Measurements from ENCODE around the gene ANKRD2.

Gene ANKRD2

DNA sequence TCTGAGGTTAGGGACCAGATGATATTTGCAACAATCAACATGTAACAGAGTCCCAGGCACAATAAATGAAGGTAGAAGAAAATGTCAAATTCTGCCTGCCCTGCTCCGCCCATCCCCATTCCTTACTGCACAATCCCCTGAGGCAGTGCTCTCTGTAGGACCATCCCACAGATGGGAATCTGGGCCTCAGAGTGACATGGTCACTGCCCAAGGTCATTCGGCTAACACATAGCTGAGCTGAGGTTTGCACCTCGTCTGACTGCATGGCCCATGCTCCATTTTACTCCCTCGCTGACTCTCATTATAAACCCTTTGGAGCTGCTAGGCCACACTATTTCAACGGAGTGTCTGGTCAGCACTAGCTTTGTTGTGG lies 12.8 kb downstream of the ANKRD2 start:
- Histone ChIP-seq H3K27me3 (replicated peaks in 2 of 5; ENCODE audit: control insufficient read depth in 4 of 5, insufficient read depth in 5 of 5, low read length in 4 of 5) (no peaks in the 10 kb centered on the region), H3K4me1 (ENCODE audit: control extremely low read depth in 1 of 4, control insufficient read depth in 4 of 4, insufficient read depth in 4 of 4, low read length in 3 of 4) (no peaks in the 10 kb centered on the region), H3K27ac (ENCODE audit: insufficient read depth in 1 of 2, low read depth in 1 of 2, low read length in 2 of 2, poor library complexity in 1 of 2, severe bottlenecking in 2 of 2) (no peak overlapping the region), H3K36me3 (ENCODE audit: control insufficient read depth in 4 of 4, insufficient read depth in 4 of 4, low read length in 3 of 4) (no peaks in the 10 kb centered on the region), H3K9me3 (ENCODE audit: control extremely low read depth in 1 of 5, control insufficient read depth in 4 of 5, insufficient read depth in 2 of 5, low read depth in 1 of 5, low read length in 4 of 5) (no peaks in the 10 kb centered on the region), H3K4me3 (ENCODE audit: control insufficient read depth in 1 of 7, extremely low read depth in 1 of 7, insufficient read depth in 4 of 7, low read depth in 2 of 7, low read length in 6 of 7) (no peak overlapping the region)
- 98% methylated on average over 5 of the region's 5 CpGs for WGBS (ENCODE audit: insufficient coverage)
- no peak for DNase-seq
- POLR2A ChIA-PET = no interaction called here
- CTCF ChIA-PET = interaction anchor here (1.2 to 2.1 kb wide), 4 partner anchors 11 to 64 kb away, joined by 3 to 5 read pairs (median 4); partner anchors contain the start of gene ANKRD2

DNA sequence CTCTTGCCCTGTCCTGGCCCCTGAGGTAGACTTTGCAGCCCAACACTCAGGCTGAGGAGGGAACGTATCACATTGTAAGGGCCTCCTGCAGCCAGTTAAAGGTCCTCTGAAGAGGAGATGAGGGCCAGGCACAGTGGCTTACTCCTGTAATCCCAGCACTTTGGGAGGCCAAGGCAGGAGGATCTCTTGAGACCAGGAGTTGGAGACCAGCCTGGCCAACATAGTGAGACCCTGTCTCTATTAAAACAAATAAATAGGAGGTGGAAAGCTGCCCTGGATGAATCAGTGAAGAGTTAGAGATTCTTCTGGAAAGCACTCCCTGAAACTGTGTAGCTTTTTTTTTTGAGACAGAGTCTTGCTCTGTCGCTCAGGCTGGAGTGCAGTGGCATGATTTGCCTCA lies 14.6 kb downstream of the ANKRD2 start:
- 67% methylated on average over 2 of the region's 2 CpGs for WGBS (ENCODE audit: insufficient coverage)
- H3K27me3 ChIP-seq (replicated peaks in 2 of 5; ENCODE audit: control insufficient read depth in 4 of 5, insufficient read depth in 5 of 5, low read length in 4 of 5) = no peaks in the 10 kb centered on the region
- no peak overlapping the region for H3K4me3 ChIP-seq (ENCODE audit: control insufficient read depth in 1 of 7, extremely low read depth in 1 of 7, insufficient read depth in 4 of 7, low read depth in 2 of 7, low read length in 6 of 7)
- ChIA-PET CTCF (interaction anchor here (1.4 kb wide), 1 partner anchor 91 kb away, joined by 3 read pairs; no protein-coding TSS in a partner anchor), POLR2A (no interaction called here)
- H3K27ac ChIP-seq (ENCODE audit: insufficient read depth in 1 of 2, low read depth in 1 of 2, low read length in 2 of 2, poor library complexity in 1 of 2, severe bottlenecking in 2 of 2) = no peak overlapping the region
- DNase-seq = no peak
- no peaks in the 10 kb centered on the region for H3K36me3 ChIP-seq (ENCODE audit: control insufficient read depth in 4 of 4, insufficient read depth in 4 of 4, low read length in 3 of 4)
- peaks cover 0 to 4% (median 0%) of the 10 kb centered on the region in 4 experiments for H3K4me1 ChIP-seq (ENCODE audit: control extremely low read depth in 1 of 4, control insufficient read depth in 4 of 4, insufficient read depth in 4 of 4, low read length in 3 of 4)
- no peaks in the 10 kb centered on the region for H3K9me3 ChIP-seq (ENCODE audit: control extremely low read depth in 1 of 5, control insufficient read depth in 4 of 5, insufficient read depth in 2 of 5, low read depth in 1 of 5, low read length in 4 of 5)

DNA sequence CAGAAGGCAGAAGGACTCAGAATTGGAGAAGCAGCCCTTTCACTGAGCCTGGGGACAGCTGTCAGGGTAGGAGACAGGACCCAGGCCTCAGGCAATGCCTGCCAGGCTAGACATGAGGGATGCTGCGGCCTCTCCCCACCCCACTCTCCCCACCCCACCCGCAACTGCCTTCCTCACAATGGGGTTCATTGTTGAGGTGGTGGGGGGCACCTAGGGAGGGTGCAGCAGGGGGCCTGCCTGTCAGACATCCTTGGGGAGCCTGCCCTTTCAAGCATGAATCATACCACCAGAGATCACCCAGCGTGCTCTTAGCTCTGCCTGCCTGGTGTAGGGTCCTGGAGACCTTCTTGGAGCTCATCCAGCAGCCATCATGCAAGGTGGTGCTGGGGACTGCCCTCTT lies 16.9 kb downstream of the ANKRD2 start, which contains the start of gene C10orf62:
Gene C10orf62, plus strand, starts transcription at position 243 of the 400 bp plus-strand sequence. CDS start 177 bp downstream, outside the sequence.
- H3K27ac ChIP-seq (ENCODE audit: insufficient read depth in 1 of 2, low read depth in 1 of 2, low read length in 2 of 2, poor library complexity in 1 of 2, severe bottlenecking in 2 of 2) = no peak within 1 kb of the TSS
- H3K4me1 ChIP-seq (ENCODE audit: control extremely low read depth in 1 of 4, control insufficient read depth in 4 of 4, insufficient read depth in 4 of 4, low read length in 3 of 4) = peaks cover 0 to 4% (median 0%) of the 10 kb centered on the region in 4 experiments
- H3K27me3 ChIP-seq (replicated peaks in 2 of 5; ENCODE audit: control insufficient read depth in 4 of 5, insufficient read depth in 5 of 5, low read length in 4 of 5) = no peaks in the 10 kb centered on the region
- WGBS (ENCODE audit: insufficient coverage) = 40% methylated on average over 1 of the region's 3 CpGs
- H3K9me3 ChIP-seq (ENCODE audit: control extremely low read depth in 1 of 5, control insufficient read depth in 4 of 5, insufficient read depth in 2 of 5, low read depth in 1 of 5, low read length in 4 of 5) = no peaks in the 10 kb centered on the region
- no peak within 1 kb of the TSS for H3K4me3 ChIP-seq (ENCODE audit: control insufficient read depth in 1 of 7, extremely low read depth in 1 of 7, insufficient read depth in 4 of 7, low read depth in 2 of 7, low read length in 6 of 7)
- CTCF ChIA-PET = interaction anchor here (0.9 to 2.3 kb wide), 2 partner anchors 9 to 18 kb away, joined by 3 to 5 read pairs; no protein-coding TSS in a partner anchor
- H3K36me3 ChIP-seq (ENCODE audit: control insufficient read depth in 4 of 4, insufficient read depth in 4 of 4, low read length in 3 of 4) = no peaks in the 10 kb centered on the region
- DNase-seq = no peak
- POLR2A ChIA-PET = no interaction called here

DNA sequence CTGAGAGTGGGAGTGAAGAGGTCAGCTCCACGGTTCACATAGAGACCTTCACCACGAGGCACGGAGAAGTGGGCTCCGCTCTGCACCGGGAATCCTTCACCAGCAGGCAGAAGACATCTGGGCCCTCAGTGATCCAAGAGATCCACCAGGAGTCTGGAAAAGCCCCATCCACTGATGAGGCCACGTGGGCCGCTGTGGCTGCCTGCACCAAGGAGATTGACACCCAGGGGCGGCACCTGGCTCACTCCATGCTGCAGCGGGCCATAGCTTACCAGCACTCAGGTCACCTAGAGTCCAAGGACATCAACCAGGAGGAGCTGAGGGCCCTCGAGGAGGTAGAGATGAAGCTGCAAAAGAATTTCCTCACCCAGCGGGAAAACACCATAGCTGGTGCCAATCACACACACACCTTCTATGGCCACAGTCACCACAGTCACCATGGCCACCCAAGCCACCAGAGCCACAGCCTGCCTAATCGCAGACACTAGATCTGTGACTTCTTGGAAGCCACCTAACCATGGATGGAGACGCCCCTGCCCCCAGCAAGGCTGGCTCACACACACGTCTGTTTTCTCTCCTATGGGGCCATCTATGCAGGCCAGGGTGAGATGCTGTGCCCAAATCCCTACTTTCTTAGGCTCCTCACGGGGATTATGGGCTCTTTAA lies 17.6 kb downstream of the ANKRD2 start:
- Histone ChIP-seq H3K27ac (ENCODE audit: insufficient read depth in 1 of 2, low read depth in 1 of 2, low read length in 2 of 2, poor library complexity in 1 of 2, severe bottlenecking in 2 of 2) (no peak overlapping the region), H3K36me3 (ENCODE audit: control insufficient read depth in 4 of 4, insufficient read depth in 4 of 4, low read length in 3 of 4) (no peaks in the 10 kb centered on the region), H3K27me3 (replicated peaks in 2 of 5; ENCODE audit: control insufficient read depth in 4 of 5, insufficient read depth in 5 of 5, low read length in 4 of 5) (no peaks in the 10 kb centered on the region), H3K4me3 (ENCODE audit: control insufficient read depth in 1 of 7, extremely low read depth in 1 of 7, insufficient read depth in 4 of 7, low read depth in 2 of 7, low read length in 6 of 7) (no peak overlapping the region), H3K9me3 (ENCODE audit: control extremely low read depth in 1 of 5, control insufficient read depth in 4 of 5, insufficient read depth in 2 of 5, low read depth in 1 of 5, low read length in 4 of 5) (no peaks in the 10 kb centered on the region), H3K4me1 (ENCODE audit: control extremely low read depth in 1 of 4, control insufficient read depth in 4 of 4, insufficient read depth in 4 of 4, low read length in 3 of 4) (peaks cover 0 to 4% (median 0%) of the 10 kb centered on the region in 4 experiments)
- ChIA-PET CTCF (interaction anchor here (0.9 to 2.3 kb wide), 2 partner anchors 10 to 19 kb away, joined by 3 to 5 read pairs; no protein-coding TSS in a partner anchor), POLR2A (no interaction called here)
- no peak for DNase-seq
- 94% methylated on average over 9 of the region's 15 CpGs for whole genome bisulfite sequencing (ENCODE audit: insufficient coverage)

DNA sequence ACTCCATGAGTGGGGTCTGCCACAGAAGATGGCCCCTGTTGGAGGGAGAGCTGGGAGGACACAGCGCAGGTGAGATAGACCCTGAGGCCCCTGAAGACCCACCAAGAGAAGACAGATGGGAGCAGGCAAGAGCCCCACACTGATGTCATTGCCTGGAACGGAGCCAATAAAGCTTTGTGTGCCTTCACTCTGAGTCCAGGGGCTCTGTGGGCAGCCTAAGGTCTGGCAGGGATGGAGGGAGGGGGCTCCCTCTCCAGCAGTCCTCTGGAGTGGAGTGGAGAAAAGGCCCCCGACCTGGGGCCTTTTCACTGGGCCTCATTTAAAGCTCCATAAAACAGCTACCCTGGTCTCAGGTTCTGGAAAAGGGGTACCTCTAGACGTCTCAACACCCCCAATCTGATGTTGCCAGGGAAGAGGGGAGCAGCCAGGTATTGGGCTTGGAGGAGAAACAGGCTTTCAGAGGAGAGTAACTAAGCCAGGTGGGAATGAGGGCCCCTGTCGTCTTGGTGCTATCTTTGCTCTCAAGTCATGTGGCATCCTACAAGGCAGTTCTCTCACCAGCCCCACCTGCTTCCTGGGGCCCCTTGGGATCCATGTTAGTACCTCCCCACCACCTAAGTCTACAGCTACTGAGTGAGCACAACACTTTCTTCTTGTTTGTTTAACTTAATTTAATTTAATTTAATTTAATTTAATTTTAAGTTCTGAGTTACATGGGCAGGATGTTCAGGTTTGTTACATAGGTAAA lies 18.3 kb downstream of the ANKRD2 start:
- Histone ChIP-seq H3K36me3 (ENCODE audit: control insufficient read depth in 4 of 4, insufficient read depth in 4 of 4, low read length in 3 of 4) (no peaks in the 10 kb centered on the region), H3K4me3 (ENCODE audit: control insufficient read depth in 1 of 7, extremely low read depth in 1 of 7, insufficient read depth in 4 of 7, low read depth in 2 of 7, low read length in 6 of 7) (no peak overlapping the region), H3K27me3 (replicated peaks in 2 of 5; ENCODE audit: control insufficient read depth in 4 of 5, insufficient read depth in 5 of 5, low read length in 4 of 5) (no peaks in the 10 kb centered on the region), H3K4me1 (ENCODE audit: control extremely low read depth in 1 of 4, control insufficient read depth in 4 of 4, insufficient read depth in 4 of 4, low read length in 3 of 4) (peaks cover 0 to 4% (median 0%) of the 10 kb centered on the region in 4 experiments), H3K27ac (ENCODE audit: insufficient read depth in 1 of 2, low read depth in 1 of 2, low read length in 2 of 2, poor library complexity in 1 of 2, severe bottlenecking in 2 of 2) (no peak overlapping the region), H3K9me3 (ENCODE audit: control extremely low read depth in 1 of 5, control insufficient read depth in 4 of 5, insufficient read depth in 2 of 5, low read depth in 1 of 5, low read length in 4 of 5) (no peaks in the 10 kb centered on the region)
- ChIA-PET POLR2A (interaction anchor here (0.6 kb wide), 1 partner anchor 93 kb away, joined by 6 read pairs; no protein-coding TSS in a partner anchor), CTCF (interaction anchor here (0.6 to 2.3 kb wide), 3 partner anchors 20 to 259 kb away, joined by 3 to 5 read pairs (median 3); partner anchors contain the start of gene GOLGA7B)
- no peak for DNase-seq
- 76% methylated on average over 4 of the region's 5 CpGs for WGBS (ENCODE audit: insufficient coverage)

DNA sequence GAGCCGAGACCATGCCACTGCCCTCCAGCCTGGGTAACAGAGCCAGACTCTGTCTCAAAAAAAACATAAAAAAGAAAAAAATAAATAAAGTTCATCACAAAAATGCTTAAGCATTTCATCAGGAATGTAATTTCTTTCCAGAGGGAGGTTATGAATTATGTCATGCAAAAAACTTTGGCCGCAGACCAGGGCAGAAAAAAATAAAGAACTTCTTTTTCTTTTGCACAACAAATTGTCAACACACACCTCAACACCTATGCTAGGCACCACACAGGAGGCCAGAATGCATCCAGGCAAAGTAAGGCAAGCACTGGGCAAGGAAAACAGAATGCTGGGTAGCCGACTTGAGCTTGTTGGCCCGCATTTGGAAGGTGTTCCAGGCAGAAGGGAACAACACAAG lies 20.8 kb downstream of the ANKRD2 start:
- ChIA-PET CTCF (no interaction called here), POLR2A (no interaction called here)
- 88% methylated on average over 2 of the region's 4 CpGs for WGBS (ENCODE audit: insufficient coverage)
- H3K36me3 ChIP-seq (ENCODE audit: control insufficient read depth in 4 of 4, insufficient read depth in 4 of 4, low read length in 3 of 4) = no peaks in the 10 kb centered on the region
- H3K27me3 ChIP-seq (replicated peaks in 2 of 5; ENCODE audit: control insufficient read depth in 4 of 5, insufficient read depth in 5 of 5, low read length in 4 of 5) = no peaks in the 10 kb centered on the region
- DNase-seq = no peak
- no peaks in the 10 kb centered on the region for H3K9me3 ChIP-seq (ENCODE audit: control extremely low read depth in 1 of 5, control insufficient read depth in 4 of 5, insufficient read depth in 2 of 5, low read depth in 1 of 5, low read length in 4 of 5)
- no peak overlapping the region for H3K27ac ChIP-seq (ENCODE audit: insufficient read depth in 1 of 2, low read depth in 1 of 2, low read length in 2 of 2, poor library complexity in 1 of 2, severe bottlenecking in 2 of 2)
- H3K4me3 ChIP-seq (ENCODE audit: control insufficient read depth in 1 of 7, extremely low read depth in 1 of 7, insufficient read depth in 4 of 7, low read depth in 2 of 7, low read length in 6 of 7) = no peak overlapping the region
- peaks cover 0 to 6% (median 0%) of the 10 kb centered on the region in 4 experiments for H3K4me1 ChIP-seq (ENCODE audit: control extremely low read depth in 1 of 4, control insufficient read depth in 4 of 4, insufficient read depth in 4 of 4, low read length in 3 of 4)

Data from common myeloid progenitor, CD34-positive (primary cell).